Activated effector memory CD4-positive, alpha-beta T cell treated with anti-CD3 and anti-CD28 coated beads, Interleukin-2, amount 50 U/mL, for 16 hours (primary cell): ENCODE data around the gene CPNE5.
"Not testable (repeated sequence)": the region's sequence is repeated elsewhere in the genome, so short reads cannot be mapped to it uniquely, and the experiment has no call there.

Experiments
- DNase-seq: peaks from one replicate; pipeline ENCODE4 v3.0.0-alpha.2; 2020

Gene CPNE5

GRCh38 chr6:36813047-36813446 lies 26.2 kb downstream of the CPNE5 start:
- DNase-seq, result not testable (repeated sequence)

DNA sequence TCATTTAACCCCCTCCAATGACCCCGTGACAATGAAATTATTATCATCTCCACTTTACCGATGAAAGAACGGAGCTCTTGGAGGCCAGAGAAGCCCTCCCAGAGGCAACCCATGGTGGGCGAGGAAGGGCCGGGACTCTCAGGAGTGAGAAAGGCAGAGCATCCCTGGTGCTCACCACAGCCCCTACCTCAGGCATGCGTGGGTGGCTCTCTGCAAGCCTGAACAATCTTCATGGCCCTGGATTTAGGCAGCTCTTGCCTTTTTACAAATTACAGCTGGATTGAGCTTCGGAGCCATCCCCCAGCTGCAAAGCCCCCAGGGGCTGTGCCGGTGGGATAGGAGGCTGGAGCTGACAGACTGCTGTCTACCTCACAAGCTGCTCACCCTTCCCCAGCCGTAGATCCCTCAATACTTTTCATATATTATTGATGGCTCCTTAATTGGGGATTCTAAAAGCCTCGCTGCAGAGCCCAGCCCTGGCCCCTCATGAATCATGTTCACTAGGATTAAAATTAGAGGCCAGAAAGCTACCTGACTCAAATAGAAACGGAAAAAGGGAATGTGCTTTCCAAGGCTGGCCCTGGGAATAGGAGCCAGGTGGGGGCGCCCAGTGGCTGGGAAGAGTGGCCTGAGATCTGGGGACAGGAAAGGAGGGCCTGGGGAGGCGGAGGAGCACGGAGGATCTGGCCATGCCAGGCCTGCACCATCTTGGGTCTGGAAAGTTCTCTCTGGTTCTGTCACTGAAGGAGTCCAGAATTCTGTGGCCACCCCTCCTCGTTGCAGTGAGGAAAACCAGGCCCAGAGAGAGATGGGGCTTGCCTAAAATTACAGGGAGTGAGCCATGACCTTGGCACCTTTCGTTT lies 29.1 kb downstream of the CPNE5 start:
- DNase-seq, result no peak

DNA sequence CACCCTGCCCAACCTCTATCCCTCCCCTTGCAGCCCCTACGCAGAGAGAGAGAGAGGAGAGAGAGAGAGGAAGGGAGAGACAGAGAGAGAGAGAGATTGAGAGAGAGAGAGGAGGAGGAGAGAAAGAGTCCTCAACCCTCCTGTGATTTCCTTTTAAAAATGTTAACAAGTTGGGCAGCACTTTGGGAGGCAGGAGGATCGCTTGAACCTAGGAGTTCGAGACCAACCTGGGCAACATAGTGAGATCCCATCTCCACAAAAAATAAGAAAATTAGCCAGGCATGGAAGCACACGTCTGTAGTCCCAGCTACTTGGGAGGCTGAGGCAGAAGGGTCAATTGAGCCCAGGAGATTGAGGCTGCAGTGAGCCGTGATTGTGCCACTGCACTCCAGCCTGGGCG lies 30.1 kb downstream of the CPNE5 start:
- no peak for DNase-seq

GRCh38 chr6:36808634-36809033 lies 30.6 kb downstream of the CPNE5 start:
- DNase-seq, result no peak

DNA sequence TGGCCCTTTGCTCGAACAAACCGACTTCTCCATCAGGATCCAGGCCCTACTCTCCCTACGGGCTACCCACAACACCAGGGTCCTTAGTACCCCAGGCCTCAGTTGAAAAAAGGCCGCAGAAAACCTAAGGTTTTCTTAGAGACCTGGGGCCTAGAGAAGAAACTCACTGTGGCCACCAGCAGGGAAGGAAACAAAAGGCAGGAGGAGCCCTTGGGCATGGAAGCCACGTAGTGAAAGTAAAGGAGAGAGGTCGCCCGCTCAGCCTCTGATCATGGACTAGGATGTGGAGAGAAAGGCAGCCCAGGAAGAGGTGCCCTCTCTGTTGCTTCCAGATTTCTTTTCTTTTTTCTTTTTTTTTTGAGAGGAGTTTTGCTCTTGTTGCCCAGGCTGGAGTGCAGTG lies 31.5 kb downstream of the CPNE5 start:
- no peak for DNase-seq

- no peak for DNase-seq
Measured at GRCh38 chr6:36807143-36807542, 32.1 kb downstream of the CPNE5 start.

DNA sequence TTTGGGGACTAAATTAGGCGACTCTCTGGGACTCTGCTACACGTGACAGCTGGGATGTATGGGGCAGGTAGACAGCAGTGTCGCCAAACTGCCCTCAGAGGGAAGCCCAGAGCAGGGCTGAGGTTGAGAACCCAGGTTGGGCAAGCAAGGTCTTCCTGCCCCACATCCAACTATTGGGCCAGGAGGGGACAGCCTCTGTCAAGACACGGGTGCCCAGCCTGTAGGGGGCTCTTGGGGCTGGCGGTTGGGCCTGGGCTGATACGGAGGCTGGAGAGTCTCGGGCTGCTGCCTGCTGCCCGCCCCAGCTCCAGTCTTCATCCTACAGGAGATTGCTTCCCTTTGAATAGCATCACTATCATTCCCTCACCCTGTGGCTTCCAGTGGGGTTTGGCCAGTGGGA lies 33.3 kb downstream of the CPNE5 start:
- DNase-seq, result no peak

GRCh38 chr6:36805096-36805797 lies 34.0 kb downstream of the CPNE5 start:
- no peak for DNase-seq

DNA sequence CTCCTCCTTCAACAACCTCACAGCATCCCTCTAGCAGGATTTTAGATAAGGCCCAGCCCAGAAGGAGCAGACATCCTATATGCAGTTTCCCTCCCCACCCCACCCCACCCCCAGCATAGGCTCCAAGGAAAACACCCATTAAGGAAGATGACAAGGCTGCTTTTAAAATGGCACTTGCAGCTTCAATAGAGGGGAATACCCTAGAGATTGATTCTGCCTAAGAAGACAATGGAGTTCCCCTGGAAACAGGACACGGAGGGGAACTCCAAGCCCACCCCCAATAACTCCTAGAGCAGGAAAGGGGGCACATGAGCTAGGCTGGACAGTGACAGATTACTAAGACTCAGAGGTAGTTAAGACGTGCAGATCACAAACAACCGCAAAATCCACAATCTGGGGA lies 34.7 kb downstream of the CPNE5 start:
- no peak for DNase-seq

DNA sequence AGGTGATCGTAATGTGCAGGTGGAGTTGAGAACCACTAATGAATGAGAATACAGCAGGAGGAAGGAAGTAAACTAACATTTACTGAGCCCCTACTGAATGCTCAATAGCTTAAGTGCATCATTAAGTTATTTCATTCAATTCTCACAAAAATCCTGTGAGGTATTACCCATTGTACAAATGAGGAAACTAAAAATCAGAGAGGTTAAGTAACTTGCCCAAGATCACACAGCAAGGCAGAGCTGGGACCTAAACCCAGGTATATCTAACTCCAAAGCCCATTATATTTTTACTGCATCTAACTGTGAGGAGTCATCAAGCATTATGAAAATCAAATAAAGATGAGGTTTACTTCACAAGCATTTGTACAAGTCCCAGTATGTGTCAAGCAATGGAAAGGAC lies 35.3 kb downstream of the CPNE5 start:
- DNase-seq, result no peak

DNA sequence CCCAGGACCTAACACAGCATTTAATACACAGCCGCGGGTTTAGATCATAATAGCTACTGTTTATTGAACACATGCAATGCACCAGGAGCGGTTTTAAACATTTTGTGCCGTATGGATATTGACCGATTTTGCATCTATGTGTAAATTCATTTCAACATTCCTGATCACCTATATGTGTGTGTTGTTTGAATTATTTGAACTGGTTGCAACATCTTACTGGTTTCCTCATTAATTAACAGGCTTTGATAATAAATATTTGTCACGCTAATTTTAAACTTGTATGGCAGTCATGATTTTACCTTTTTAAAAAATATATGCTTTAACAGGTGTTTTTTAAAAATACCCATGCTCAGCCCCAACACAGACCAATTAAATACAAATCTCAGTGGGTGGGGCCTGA lies 35.8 kb downstream of the CPNE5 start:
- DNase-seq, result no peak

- DNase-seq, result no peak
Measured at GRCh38 chr6:36800223-36801076, 38.8 kb downstream of the CPNE5 start.

DNA sequence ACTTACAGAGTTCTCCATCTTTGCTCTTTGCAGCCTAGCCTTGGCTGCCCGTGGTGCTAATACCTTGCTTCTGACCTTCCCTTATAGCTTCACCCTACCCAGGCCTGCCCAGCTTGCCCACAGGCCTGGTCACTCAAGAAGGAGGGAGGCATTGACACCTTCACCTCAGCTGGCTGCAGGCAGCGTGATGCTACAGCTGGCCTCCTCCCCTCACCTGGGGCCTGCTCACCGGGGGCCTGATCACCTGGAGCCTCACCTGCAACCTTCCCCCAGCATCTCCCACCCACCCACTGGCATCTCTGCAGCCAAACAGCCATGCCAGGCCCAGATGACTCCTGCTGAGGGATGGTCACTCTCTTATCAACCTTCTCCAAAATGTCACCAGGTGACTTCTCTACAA lies 40.4 kb downstream of the CPNE5 start:
- no peak for DNase-seq

DNA sequence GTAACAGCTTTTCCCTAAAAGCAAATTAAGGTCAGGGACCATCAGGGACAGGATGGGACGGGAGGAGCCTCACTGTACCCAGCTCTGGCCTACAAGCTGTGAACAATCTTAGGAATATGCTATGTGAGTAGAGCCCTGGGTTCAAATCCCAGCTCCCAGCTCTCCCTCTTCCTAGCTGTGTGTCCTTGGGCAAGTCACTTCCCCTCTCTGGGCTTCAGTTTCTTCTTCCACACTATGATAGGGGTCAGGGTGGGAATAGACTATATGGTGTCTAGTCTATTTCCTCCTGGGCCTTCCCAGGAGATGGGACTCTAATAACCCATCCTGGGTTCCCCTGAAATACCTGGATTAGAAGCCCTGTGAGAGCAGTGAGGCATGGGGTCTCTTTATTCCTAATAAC lies 41.6 kb downstream of the CPNE5 start:
- DNase-seq, result no peak

DNA sequence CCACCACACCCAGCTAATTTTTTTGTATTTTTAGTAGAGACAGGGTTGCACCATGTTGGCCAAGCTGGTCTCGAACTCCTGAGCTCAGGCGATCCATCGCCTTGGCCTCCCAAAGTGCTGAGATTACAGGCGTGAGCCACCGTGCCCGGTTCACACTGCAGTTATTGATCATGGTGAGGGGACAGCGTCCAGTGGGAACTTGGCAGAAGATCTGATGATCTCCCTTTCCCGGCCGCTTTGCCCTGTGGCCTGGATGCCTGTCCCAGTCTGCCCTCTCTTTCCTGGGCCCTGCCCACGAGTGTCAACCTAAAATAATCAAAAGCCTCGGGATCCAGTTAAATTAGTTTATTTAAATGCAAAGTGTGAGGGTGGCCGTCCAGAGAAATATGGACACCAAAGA lies 42.2 kb downstream of the CPNE5 start:
- DNase-seq, result no peak

DNA sequence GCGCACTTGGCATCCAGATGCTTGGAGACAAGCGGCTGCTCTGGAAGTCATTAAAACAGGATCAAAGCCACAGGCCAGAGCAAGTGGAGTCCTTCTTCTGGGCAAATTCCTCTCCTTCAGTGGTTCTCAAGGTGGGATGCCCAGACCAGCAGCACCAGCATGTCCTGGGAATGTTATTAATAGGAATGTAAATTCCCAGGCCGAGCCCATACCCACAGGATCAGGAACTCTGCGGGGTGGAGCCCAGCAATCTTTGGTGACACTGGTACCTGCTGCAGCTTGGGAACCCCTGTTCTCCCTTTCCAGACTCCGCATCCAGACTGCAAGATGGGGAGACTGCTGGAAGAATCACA lies 44.6 kb downstream of the CPNE5 start:
- DNase-seq, result no peak

DNA sequence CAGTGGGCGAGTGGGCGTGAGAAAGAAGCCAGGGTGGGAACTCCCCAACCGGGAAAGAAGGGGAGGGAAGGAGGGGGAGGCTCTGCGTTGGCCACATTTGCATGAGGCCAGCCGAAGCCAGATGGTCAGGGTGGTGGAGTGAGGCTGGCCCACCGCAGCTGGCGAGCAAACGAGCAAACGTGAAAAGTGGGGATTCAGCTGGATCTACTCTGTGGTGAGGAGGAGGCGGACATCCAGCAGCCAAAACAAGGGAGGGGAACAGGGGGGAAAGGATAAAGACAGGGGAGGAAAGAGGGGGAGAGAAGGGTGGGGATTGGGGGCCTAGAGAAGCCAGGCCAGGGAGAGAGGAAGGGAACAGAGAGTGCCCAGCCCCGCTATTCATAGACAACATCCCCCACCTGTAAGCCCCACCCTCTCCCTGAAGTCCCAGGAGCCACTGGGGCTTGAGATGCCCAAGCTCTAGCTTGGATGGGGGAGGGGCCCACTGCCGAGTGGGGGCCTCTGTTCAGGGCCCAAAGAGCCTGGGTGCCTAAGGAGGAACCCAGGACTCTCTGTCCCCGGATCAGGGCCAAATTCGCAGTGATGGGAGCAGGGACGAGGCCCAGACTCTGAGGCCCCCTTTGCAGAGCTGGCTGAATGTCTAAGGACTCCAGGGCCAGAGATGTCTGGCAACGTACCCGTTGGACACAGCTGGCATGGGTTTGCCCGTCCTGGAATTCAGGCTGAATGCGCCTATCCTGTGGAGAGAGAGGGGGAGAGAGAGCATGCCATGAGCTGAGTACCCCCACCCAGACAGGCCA lies 45.1 kb downstream of the CPNE5 start:
- DNase-seq, result no peak

GRCh38 chr6:36793296-36793912 lies 45.8 kb downstream of the CPNE5 start:
- DNase-seq, result no peak

DNA sequence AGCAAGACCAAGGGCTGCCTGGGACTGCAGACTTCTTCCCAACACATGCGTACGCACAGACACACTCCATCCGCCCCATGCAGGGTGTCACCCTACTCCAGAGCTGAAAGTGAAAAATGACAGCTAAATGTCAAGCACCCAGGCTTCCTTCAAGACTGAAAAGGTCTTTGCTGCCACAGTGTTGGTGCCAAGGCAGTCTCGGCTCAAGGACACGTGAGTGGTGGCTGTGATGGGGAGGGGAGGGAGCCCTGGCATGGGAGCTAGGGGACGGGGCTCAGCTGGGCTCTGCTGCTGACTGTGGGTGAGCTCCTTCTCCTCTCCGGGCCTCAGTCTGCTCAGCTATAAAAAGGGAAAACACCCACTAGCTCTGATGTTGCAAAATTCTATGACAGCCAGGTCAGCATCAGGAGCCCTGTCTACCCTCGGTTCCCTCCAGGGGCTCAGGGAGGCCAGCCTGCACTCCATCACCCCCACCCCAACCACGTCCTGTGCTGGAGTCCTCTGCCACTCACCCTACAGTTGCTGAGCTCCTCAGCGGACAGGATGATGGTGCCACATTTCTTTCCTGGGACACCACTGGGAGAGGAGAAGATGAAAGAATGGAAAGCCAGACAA lies 47.6 kb downstream of the CPNE5 start:
- DNase-seq, result no peak

DNA sequence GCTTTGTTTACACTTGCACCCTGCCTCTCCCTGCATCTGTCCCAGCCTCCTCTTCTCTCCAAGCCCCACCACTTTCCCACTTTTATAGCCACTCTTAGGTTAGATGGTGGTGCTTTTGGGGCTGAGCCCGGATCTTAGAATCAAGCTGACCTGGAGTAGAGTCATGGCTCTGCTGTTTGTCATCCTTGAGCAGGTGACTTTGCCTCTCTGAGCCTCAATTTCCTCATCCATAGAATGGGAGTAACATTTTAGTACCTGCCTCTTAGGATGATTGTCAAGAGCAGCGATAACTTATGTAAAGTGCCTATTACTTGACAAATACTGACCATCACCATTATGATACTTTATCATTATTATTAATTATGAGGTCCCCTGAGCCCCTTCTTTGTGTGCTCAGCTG lies 48.2 kb downstream of the CPNE5 start:
- DNase-seq, result no peak

GRCh38 chr6:36788768-36789167 lies 50.5 kb downstream of the CPNE5 start:
- no peak for DNase-seq

- no peak for DNase-seq
Measured at GRCh38 chr6:36788186-36788585, 51.1 kb downstream of the CPNE5 start.
